GM12864 (cell line): ENCODE results near the gene MARCHF3.
"Not testable (repeated sequence)": the region's sequence is repeated elsewhere in the genome, so short reads cannot be mapped to it uniquely, and the experiment has no call there.

Experiments
- DNase-seq: peaks from one replicate; pipeline ENCODE4 v3.0.0-alpha.2; 2011; ENCODE audit warnings: low read depth
- H3K4me3 ChIP-seq: 2 replicates; pipeline ENCODE4 v1.5.1; 2011; ENCODE audit warnings: mild to moderate bottlenecking, low read depth, low read length, control low read depth
- TF ChIP-seq, protein P1 (sequence below): IDR thresholded peaks from 2 replicates; pipeline ENCODE4 v1.5.1; 2011; ENCODE audit warnings: low read depth, mild to moderate bottlenecking, moderate library complexity, low read length, control low read depth, inconsistent platforms; ENCODE audit errors: missing control alignments

Gene MARCHF3

GRCh38 chr5:127061537-127061936, 31.2 kb upstream of the MARCHF3 start:
- H3K4me3 ChIP-seq: no peak overlapping the region
- TF ChIP-seq, protein P1, sequence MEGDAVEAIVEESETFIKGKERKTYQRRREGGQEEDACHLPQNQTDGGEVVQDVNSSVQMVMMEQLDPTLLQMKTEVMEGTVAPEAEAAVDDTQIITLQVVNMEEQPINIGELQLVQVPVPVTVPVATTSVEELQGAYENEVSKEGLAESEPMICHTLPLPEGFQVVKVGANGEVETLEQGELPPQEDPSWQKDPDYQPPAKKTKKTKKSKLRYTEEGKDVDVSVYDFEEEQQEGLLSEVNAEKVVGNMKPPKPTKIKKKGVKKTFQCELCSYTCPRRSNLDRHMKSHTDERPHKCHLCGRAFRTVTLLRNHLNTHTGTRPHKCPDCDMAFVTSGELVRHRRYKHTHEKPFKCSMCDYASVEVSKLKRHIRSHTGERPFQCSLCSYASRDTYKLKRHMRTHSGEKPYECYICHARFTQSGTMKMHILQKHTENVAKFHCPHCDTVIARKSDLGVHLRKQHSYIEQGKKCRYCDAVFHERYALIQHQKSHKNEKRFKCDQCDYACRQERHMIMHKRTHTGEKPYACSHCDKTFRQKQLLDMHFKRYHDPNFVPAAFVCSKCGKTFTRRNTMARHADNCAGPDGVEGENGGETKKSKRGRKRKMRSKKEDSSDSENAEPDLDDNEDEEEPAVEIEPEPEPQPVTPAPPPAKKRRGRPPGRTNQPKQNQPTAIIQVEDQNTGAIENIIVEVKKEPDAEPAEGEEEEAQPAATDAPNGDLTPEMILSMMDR: no peak

GRCh38 chr5:127060470-127060985, 30.2 kb upstream of the MARCHF3 start:
- H3K4me3 ChIP-seq: no peak overlapping the region
- TF ChIP-seq, protein P1: no peak
- no peak for DNase-seq

More at GRCh38 chr5:127061537-127061936, 31.2 kb upstream of the MARCHF3 start:
- no peak for DNase-seq

GRCh38 chr5:127056896-127057295, 26.5 kb upstream of the MARCHF3 start:
- TF ChIP-seq, protein P1: no peak
- H3K4me3 ChIP-seq: no peak overlapping the region
- DNase-seq: no peak

DNA sequence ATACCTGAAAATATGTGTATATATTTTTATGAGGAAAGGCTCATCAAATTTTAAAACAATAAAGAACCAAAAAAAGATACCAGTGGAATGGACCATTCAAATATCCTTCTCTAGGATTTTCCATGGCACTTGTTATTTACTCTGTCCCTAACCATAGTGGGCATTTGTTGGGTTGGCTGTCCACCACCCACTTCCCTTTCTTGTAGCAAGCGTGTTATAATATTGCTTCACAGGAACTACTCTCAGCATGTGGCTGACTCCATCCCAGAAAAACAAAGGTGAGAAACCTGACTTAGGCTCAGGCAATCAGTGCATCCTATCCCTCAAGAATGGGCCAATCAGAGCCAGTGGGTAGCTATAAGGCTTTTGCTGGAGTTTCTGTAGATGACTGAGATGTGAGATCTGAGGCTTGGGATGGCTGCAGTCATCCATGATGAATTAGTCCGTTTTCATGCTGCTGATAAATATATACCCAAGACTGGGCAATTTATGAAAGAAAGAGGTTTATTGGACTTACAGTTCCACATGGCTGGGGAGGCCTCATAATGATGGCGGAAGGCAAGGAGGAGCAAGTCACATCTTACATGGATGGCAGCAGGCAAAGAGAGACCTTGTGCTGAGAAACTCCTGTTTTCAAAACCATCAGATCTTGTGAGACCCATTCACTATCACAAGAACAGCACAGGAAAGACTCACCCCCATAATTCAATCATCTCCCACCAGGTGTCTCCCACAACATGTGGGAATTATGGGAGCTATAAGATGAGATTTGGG, 25.7 kb upstream of the MARCHF3 start:
- H3K4me3 ChIP-seq: no peak overlapping the region
- DNase-seq: no peak
- TF ChIP-seq, protein P1: no peak

DNA sequence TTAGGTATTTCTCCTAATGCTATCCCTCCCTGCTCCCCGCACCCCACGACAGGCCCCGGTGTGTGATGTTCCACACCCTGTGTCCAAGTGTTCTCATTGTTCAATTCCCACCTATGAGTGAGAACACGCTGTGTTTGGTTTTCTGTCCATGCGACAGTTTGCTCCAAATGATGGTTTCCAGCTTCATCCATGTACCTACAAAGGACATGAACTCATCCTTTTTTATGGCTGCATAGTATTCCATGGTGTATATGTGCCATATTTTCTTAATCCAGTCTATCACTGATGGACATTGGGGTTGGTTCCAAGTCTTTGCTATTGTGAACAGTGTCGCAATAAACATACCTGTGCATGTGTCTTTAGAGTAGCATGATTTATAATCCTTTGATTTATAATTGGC, 23.2 kb upstream of the MARCHF3 start:
- not testable (repeated sequence) for DNase-seq

DNA sequence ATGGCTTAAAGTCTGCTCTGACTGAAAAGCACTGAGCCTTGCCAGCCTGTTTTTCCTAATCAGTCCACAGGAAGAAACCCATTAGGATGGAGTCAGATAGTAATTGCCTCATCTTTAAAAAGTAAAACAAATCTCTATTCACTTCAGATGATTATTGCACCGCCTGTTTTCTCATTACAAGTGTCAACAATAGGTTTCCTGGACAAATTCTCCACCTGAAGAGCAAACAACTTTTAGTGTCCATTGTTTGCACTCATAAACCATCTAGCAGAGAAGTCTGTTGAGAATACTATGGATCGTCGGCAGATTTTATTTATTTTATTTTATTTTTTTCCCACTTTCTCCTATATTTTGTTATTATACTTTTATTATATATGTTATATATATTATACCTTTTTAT, 22.7 kb upstream of the MARCHF3 start:
- TF ChIP-seq, protein P1: no peak
- H3K4me3 ChIP-seq: no peak overlapping the region
- no peak for DNase-seq

More for the DNA sequence above, 23.2 kb upstream of the MARCHF3 start:
- not testable (repeated sequence) for H3K4me3 ChIP-seq

DNA sequence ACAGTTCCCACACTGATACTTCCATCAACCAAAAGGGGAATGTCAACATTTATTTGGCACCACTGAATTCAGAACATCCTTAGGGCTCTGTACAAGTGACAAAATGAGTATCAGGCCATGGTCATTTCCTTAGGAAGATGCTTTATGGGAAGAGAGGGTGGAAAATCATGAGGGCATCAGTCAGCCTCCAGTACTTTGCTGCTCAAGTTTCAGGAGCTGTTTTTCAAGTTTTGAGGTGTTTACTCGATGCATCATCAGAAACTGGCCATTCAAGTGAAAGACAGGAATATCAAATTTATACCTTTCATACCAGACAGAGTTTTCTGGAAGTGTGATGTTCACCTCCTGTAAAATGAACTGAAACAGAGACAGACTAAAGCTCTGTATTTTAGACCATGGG, 21.2 kb upstream of the MARCHF3 start:
- TF ChIP-seq, protein P1: no peak
- DNase-seq: no peak
- H3K4me3 ChIP-seq: no peak overlapping the region
